GM18873 (cell line): Measurements from ENCODE around the gene CYP2A6.
"Not testable (repeated sequence)": the region's sequence is repeated elsewhere in the genome, so short reads cannot be mapped to it uniquely, and the experiment has no call there.

ENCODE experiments used
- ATAC-seq: cut with Tn5 transposase; IDR thresholded peaks from one replicate; pipeline ENCODE4 v1.9.1; 2021; ENCODE audit warnings: mild to moderate bottlenecking, moderate library complexity, moderate number of reproducible peaks; ENCODE audit not compliant: unreplicated experiment, low FRiP score

CYP2A6 gene

GRCh38 chr19:40822704-40823553, 27.3 kb downstream of the CYP2A6 start:
- not testable (repeated sequence) for ATAC-seq

DNA sequence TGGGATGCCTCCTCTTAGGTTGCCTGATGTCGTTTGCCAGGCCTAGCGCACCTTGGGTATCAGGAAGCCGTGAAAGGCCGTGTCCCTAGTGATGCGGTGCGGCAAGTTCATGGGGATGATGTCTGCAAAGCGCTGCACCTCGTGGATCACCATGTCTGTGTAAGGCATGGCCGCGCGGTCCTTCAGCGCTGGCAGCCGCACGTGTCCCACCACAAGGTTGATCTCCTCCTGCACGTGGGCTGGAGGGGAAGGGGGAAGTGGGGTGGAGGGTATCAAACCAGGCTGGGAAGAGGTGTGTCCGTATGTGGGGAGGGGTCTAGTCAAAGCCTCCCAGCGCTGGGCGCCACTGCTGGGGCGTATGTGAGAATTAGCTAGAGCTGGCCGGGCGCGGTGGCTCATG, 28.1 kb downstream of the CYP2A6 start:
- no peak for ATAC-seq

- ATAC-seq = not testable (repeated sequence)
Measured at GRCh38 chr19:40819479-40820234, 30.6 kb downstream of the CYP2A6 start.

- ATAC-seq = not testable (repeated sequence)
Measured at GRCh38 chr19:40818480-40819399, 31.5 kb downstream of the CYP2A6 start.

GRCh38 chr19:40815223-40815622, 35.0 kb downstream of the CYP2A6 start:
- ATAC-seq = no peak

DNA sequence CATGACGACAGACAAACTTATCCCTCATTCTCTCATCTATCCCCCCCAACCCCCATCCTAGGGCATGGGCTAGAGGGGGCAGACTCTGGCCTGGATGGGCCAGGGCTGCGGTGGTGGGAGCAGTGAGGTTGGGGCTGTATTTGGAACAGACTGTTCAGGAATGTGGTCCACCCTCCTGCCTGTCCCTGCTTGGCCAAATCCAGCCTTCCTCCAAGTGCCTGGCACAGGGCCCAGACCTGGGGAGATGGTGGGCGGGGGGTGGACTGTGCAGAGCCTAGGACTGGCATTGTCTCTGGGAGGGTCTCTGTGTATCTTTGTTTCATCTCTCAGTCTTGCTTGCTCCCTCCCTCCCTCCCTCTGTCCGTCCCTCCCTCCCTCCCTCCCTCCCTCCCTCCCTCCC, 37.1 kb downstream of the CYP2A6 start:
- ATAC-seq = no peak

GRCh38 chr19:40812571-40812970, 37.7 kb downstream of the CYP2A6 start:
- not testable (repeated sequence) for ATAC-seq

DNA sequence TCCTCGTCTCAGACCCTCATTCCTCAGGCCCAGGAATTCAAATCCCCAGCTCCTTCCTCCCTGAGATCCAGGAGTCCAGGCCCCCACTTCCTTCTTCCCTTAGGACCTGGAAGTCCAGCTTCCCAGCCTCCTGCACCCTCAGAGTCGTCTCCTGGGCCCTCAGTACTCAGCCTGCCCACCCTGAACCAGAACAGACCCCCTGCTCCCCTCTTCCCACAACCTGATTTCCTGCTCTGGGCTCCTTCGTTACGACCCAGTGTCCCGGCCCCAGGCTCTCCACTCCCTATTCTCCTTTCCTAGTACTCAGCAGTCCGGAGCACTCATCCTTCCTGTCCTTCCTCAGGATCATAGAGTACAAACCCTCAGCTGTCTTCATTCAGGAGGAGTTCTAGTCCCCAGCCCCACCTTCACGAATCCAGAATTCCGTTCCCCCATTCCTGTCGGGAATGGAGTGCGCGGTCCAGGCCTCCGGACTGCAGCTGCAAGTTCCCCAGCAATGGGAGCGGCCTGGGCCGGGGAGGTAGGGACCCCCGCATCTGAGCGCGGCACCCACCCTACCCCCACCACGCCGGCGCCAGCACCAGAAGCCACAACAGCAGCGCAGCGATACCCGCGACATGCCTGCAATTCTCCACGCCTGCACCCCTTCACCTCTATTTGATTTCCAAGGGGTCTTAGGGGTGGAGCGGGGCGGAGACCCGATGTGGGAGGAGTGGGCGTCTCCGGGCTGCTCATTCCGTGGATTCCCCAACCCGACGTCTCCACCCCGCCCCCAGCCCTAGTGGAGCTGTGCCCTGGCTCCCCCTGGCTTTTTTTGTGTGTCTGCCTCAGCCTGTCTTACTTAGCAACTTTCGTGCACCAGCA, 38.5 kb downstream of the CYP2A6 start:
- no peak for ATAC-seq

DNA sequence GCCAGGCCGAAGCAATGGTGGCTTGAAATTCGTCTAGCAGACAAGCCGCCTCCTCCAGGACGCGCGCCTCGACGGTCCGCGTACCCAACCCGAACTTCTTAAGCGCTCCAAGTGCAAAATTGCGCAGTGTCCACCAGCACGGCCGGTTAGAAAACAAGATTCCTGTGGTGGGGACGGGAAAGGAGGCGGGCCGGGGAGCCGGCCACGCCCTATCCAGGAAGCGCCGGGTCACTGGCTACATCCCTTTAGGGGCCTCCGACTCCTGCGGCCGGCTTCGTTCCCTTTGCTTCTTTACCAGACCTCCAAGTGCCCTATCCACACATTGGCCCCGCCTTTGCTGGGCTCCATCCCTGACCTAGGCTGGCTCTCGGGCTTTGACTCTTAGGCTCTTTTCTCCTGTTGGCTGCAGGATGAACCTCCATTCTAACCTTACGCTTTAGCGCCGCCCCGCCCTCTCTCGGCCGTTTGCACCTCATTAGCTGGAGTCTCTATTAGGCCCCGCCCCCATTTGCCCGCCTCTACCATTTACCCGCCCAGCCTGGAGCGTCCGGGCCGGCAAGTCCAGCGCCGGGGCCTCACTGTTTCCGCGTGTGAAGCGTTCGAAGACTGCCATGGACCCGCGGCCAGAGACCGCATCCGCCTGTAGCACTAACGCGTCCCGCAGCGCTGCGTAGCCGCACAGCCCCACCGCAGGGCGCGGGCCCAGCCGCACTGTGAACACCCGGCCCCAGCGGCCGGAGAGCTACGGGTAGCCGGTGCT, 39.4 kb downstream of the CYP2A6 start:
- not testable (repeated sequence) for ATAC-seq

- ATAC-seq = no peak
Measured at GRCh38 chr19:40810160-40810559, 40.1 kb downstream of the CYP2A6 start.

DNA sequence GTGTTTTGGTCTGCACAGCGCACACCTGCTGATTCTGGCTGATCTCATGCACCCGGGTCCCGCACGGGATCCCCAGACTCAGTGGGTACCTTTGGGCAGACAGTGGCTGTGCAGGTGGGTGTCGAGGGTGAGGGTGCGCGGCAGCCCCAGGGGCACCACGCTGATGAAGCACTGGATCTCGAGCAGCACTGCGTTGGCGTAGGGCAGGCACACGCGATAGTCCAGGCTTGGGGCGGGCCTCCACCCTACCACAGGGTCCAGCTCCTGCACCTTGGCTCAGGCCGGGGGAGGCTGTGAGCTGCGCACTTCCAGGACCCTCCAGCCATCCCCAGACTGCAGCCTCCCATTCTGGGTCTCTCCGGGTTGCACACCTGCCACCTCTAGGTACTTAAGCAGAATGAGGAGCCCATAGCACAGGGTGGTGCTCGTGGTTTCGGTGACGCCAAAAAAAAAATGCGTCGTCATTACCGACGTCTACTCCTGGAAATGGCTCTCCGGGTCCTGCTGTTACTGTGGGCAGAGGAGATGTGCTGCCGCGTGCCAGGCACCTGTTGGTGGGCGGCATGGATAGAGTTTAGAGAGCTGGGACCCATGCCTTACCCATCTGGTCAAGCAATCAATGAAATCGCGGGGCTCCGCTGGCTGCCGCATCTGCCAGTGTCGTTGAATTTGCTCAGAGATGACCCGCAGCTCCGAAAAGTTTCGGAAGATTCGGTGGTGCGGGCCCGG, 40.7 kb downstream of the CYP2A6 start:
- no peak for ATAC-seq

GRCh38 chr19:40808497-40808896, 41.8 kb downstream of the CYP2A6 start:
- ATAC-seq = no peak

GRCh38 chr19:40808021-40808325, 42.3 kb downstream of the CYP2A6 start:
- no peak for ATAC-seq

DNA sequence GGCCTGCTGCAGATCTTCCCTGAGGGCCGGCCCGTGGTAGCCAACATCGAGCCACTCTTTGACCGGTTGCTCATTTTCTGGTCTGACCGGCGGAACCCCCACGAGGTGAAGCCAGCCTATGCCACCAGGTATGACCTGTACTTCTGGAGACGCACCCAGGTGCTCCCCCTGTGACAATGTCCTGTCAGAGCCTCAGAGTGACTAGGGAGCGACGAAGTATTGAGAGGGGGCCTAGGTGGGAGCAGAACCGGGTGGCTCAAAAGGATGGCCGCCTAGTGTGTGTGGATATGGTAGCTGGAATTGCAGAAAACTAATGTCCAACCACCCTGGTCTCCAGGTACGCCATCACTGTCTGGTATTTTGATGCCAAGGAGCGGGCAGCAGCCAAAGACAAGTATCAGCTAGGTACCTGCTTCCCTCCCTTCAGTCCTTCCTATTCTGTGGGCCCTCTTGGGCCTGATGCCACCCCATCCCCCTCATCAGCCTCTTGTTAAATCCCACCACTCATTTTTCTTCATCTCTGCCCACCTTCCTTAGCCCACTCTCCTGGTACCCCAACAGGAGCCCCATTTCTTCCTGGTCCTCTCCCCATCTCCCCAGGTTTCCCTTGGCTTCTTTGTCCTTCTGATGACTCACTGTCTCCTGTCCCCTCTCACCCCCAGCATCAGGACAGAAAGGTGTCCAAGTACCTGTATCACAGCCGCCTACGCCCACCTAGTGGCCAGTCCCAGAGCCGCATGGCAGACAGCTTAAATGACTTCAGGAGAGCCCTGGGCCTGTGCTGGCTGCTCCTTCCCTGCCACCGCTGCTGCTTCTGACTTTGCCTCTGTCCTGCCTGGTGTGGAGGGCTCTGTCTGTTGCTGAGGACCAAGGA, 42.9 kb downstream of the CYP2A6 start:
- ATAC-seq = no peak

- no peak for ATAC-seq
Measured at GRCh38 chr19:40806423-40807146, 43.7 kb downstream of the CYP2A6 start.

DNA sequence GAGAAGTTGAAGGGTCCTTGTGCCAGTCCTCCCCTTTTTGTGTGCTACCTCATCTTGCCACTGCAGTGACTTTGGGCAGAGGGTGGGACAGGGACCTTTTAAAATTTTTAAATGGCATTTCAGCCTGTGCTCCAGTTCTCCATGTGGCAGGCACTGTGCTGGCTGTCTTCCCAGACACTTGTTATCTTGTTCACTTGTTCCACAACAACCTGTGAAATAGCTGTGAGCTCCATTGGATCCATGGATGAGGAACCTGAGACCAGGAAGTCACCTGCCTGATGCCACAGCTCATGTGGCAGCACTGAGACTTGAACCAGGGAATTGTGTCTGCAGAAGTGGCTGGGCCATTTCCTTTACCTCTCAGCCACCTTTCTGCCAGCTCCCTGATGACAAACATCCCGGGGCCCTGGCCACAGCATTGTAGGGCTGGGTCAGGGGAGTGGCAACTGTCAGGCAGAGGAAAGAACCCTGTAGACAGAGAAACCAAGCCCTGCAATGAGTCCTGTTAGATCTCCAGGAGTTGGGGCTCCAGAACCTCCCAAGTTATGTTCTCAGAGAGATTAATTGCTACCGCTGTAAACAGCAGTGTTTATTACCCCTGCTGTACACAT, 44.9 kb downstream of the CYP2A6 start:
- no peak for ATAC-seq
